ENCODE data around the gene SOX6.

GRCh38 chr11:16097543-16097942 lies 258.8 kb downstream of the SOX6 start:
- TF ChIP-seq CTCF (IDR thresholded peaks at IDR 0.05; ENCODE audit: low read length) (no peak), EZH2 (IDR thresholded peaks at IDR 0.05; ENCODE audit: borderline replicate concordance, low read length) (no peak)
